Endothelial cell of umbilical vein (primary cell): ENCODE measurements around the gene STAB1. TPM values are rescaled to one million over a fixed set of nuclear protein-coding genes. Genes with fewer than 3 reads are reported as not detected.

Experiments used
- BruUV-seq: library from RNA; stranded (reverse); fragments of 400-500 nt; replicated peaks from 2 replicates; lab custom pipeline; 2021; lab: Mats Ljungman, UMichigan
- CTCF ChIA-PET: fragments of 300-600, 350-600 bp; sonication (Branson Sonifier 250); formaldehyde crosslinking; loops from one replicate; lab custom pipeline; 2021; ENCODE audit warnings: antibody characterized with exemption, inconsistent platforms; lab: Charles Lee
- POLR2A ChIA-PET: fragments of 300-600, 350-600 bp; sonication (Branson Sonifier 250); formaldehyde crosslinking; loops from one replicate; lab custom pipeline; 2021; ENCODE audit warnings: antibody characterized with exemption, inconsistent platforms; lab: Charles Lee
- DNase-seq: peaks from one replicate; pipeline ENCODE4 v3.0.0-alpha.2; 2011; ENCODE audit warnings: low read depth, low spot score
- FAIRE-seq: peaks from 2 replicates; lab custom pipeline; 2011; peaks lifted over from hg19 to GRCh38; lab: Jason Lieb, UNC
- H2AFZ ChIP-seq: 2 replicates; pipeline ENCODE4 v1.6.0; 2012; ENCODE audit warnings: low read depth, low read length, control low read depth, inconsistent platforms
- H3K27ac ChIP-seq: 2 replicates; pipeline ENCODE4 v1.5.1; 2011; ENCODE audit warnings: low read depth, mild to moderate bottlenecking, control low read depth, low read length, moderate library complexity; ENCODE audit not compliant: insufficient read depth
- H3K27me3 ChIP-seq, 2 experiments: 2 replicates each; pipeline versions ENCODE4 v1.6.0 to v1.6.1; 2011; ENCODE audit warnings: low read length in 2 of 2, mixed read lengths in 1 of 2; ENCODE audit not compliant: control insufficient read depth in 2 of 2, insufficient read depth in 2 of 2
- H3K36me3 ChIP-seq, 2 experiments: 2 replicates in 1 of 2; 3 replicates in 1 of 2; pipeline ENCODE4 v1.5.1; 2011; ENCODE audit warnings: low read length in 2 of 2, mild to moderate bottlenecking in 1 of 2, moderate library complexity in 1 of 2; ENCODE audit not compliant: control insufficient read depth in 2 of 2, insufficient read depth in 2 of 2; ENCODE audit errors: extremely low read depth in 1 of 2
- H3K4me1 ChIP-seq: 3 replicates; pipeline ENCODE4 v1.5.1; 2011; ENCODE audit warnings: mild to moderate bottlenecking, low read length; ENCODE audit not compliant: control insufficient read depth, insufficient read depth; ENCODE audit errors: extremely low read depth
- H3K4me2 ChIP-seq: 2 replicates; pipeline ENCODE4 v1.6.1; 2011; ENCODE audit warnings: low read length, control low read depth, mixed read lengths; ENCODE audit not compliant: insufficient read depth
- H3K4me3 ChIP-seq, 3 experiments: fragments of 200-600 bp in 1 of 3; sonication (generic), shearing (Covaris generic) in 1 of 3; replicated peaks in 1 of 3; 2 replicates each; pipeline ENCODE4 v1.5.1; 2011 to 2016; ENCODE audit warnings: control low read depth in 3 of 3, low read length in 3 of 3, mild to moderate bottlenecking in 2 of 3, inconsistent platforms in 1 of 3, low read depth in 1 of 3, moderate library complexity in 1 of 3; ENCODE audit not compliant: insufficient read depth in 1 of 3
- H3K79me2 ChIP-seq: 2 replicates; pipeline ENCODE4 v1.6.0; 2012; ENCODE audit warnings: low read length, inconsistent platforms; ENCODE audit not compliant: control insufficient read depth, insufficient read depth
- H3K9ac ChIP-seq: replicated peaks from 2 replicates; pipeline ENCODE3; 2011; ENCODE audit warnings: low read length, control low read depth; ENCODE audit not compliant: insufficient read depth; ENCODE audit errors: extremely low read depth
- H3K9me1 ChIP-seq: replicated peaks from 3 replicates; pipeline ENCODE4 v1.6.0; 2011; ENCODE audit warnings: mild to moderate bottlenecking, low read length; ENCODE audit not compliant: control insufficient read depth, insufficient read depth; ENCODE audit errors: extremely low read depth
- H3K9me3 ChIP-seq: replicated peaks from 2 replicates; pipeline ENCODE4 v1.5.1; 2012; ENCODE audit warnings: low read length, inconsistent platforms; ENCODE audit not compliant: control insufficient read depth, insufficient read depth
- H4K20me1 ChIP-seq: replicated peaks from 2 replicates; pipeline ENCODE3; 2011; ENCODE audit warnings: mild to moderate bottlenecking, low read length; ENCODE audit not compliant: control insufficient read depth, insufficient read depth; ENCODE audit errors: extremely low read depth
- EZH2 ChIP-seq: IDR thresholded peaks from 2 replicates; pipeline ENCODE4 v1.6.1; 2012; ENCODE audit warnings: borderline replicate concordance, low read depth, mild to moderate bottlenecking, moderate library complexity, low read length, inconsistent platforms; ENCODE audit not compliant: severe bottlenecking
- FOS ChIP-seq: IDR thresholded peaks from 2 replicates; pipeline ENCODE4 v1.6.1; 2011; ENCODE audit warnings: mild to moderate bottlenecking, low read length, moderate library complexity, borderline replicate concordance; ENCODE audit not compliant: insufficient read depth
- JUN ChIP-seq: IDR thresholded peaks from 2 replicates; pipeline ENCODE4 v1.6.1; 2011; ENCODE audit warnings: borderline replicate concordance, low read depth; ENCODE audit not compliant: insufficient read length, insufficient read depth
- POLR2A ChIP-seq: IDR thresholded peaks from 2 replicates; pipeline ENCODE4 v1.6.1; 2012; ENCODE audit warnings: low read depth, mild to moderate bottlenecking, control low read depth, low read length
- POLR2AphosphoS5 ChIP-seq: IDR thresholded peaks from 2 replicates; pipeline ENCODE4 v1.6.1; 2012; ENCODE audit warnings: low read depth, mild to moderate bottlenecking, control low read depth, low read length, moderate library complexity; ENCODE audit not compliant: insufficient read depth
- dilution Hi-C: fragments of 300-500 bp; cut with MboI; formaldehyde crosslinking; loops from one replicate; pipeline ENCODE4 v1.15.0; 2019; ENCODE audit warnings: low sequenced_read_pairs; ENCODE audit not compliant: extremely low pct_ligation_motif_present
- intact Hi-C: fragments of 100-400 bp; cut with micrococcal nuclease; formaldehyde crosslinking; loops from one replicate; pipeline ENCODE4 v1.10.0; 2022
- polyA plus RNA-seq, 4 experiments: library from polyadenylated mRNA; depleted of rRNA in 3 of 4; stranded (reverse) in 3 of 4; unstranded in 1 of 4; fragments of >200 nt; gene quantifications; 2 replicates each; pipeline versions ENCODE4 v1.2.1 to v1.2.3, GENCODE V29; 2011 to 2012; ENCODE audit warnings: missing spikeins in 1 of 4
- total RNA-seq: library from RNA; stranded (reverse); gene quantifications from 2 replicates; pipeline ENCODE4 v1.2.3, GENCODE V29; 2021
- TF ChIP-seq, protein P1 (sequence below), 2 donors: IDR thresholded peaks; 1 replicate in 1 of 2; 2 replicates in 1 of 2; pipeline ENCODE4 v1.5.1; 2011; ENCODE audit warnings: low read length in 2 of 2, mild to moderate bottlenecking in 2 of 2, moderate library complexity in 2 of 2, control low read depth in 1 of 2, inconsistent platforms in 1 of 2, low read depth in 1 of 2; ENCODE audit not compliant: insufficient read depth in 1 of 2; ENCODE audit errors: extremely low read depth in 1 of 2

STAB1 gene
- total and polyA plus RNA-seq, 2 donors (not counting 3 experiments of a cell fraction or from before 2014, with no cell fraction given): 369 TPM

GRCh38 chr3:52470920-52471319 is 24.2 kb upstream of the STAB1 start:
- no TSS peak for BruUV-seq
- Histone ChIP-seq H3K4me3 (no peak overlapping the region), H3K36me3 (peaks cover 17 to 34% of the 10 kb centered on the region in 2 experiments), H3K27me3 (no peaks in the 10 kb centered on the region), H4K20me1 (no peaks in the 10 kb centered on the region), H3K4me2 (no peak overlapping the region), H3K9me1 (no peaks in the 10 kb centered on the region), H2AFZ (no peak overlapping the region), H3K27ac (no peak overlapping the region), H3K9ac (no peak overlapping the region), H3K9me3 (no peaks in the 10 kb centered on the region), H3K79me2 (peaks cover 9% of the 10 kb centered on the region), H3K4me1 (no peaks in the 10 kb centered on the region)
- dilution Hi-C loops (no loop called here), intact Hi-C loops (loop anchor here (10.0 kb wide), 1 partner anchor 214 kb away; the partner anchor contains the start of genes GNL3 and PBRM1)
- FAIRE-seq (no peak), DNase-seq (no peak)
- no peak for TF ChIP-seq POLR2A
- TF ChIP-seq, protein P1, sequence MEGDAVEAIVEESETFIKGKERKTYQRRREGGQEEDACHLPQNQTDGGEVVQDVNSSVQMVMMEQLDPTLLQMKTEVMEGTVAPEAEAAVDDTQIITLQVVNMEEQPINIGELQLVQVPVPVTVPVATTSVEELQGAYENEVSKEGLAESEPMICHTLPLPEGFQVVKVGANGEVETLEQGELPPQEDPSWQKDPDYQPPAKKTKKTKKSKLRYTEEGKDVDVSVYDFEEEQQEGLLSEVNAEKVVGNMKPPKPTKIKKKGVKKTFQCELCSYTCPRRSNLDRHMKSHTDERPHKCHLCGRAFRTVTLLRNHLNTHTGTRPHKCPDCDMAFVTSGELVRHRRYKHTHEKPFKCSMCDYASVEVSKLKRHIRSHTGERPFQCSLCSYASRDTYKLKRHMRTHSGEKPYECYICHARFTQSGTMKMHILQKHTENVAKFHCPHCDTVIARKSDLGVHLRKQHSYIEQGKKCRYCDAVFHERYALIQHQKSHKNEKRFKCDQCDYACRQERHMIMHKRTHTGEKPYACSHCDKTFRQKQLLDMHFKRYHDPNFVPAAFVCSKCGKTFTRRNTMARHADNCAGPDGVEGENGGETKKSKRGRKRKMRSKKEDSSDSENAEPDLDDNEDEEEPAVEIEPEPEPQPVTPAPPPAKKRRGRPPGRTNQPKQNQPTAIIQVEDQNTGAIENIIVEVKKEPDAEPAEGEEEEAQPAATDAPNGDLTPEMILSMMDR (IDR thresholded peaks at IDR 0.05; ENCODE audit: extremely low read depth in 1 of 2, insufficient read depth in 1 of 2, low read depth in 1 of 2, low read length in 2 of 2): no peak
- no peak for TF ChIP-seq FOS
- TF ChIP-seq EZH2: no peak
- no peak for TF ChIP-seq POLR2AphosphoS5
- TF ChIP-seq JUN: no peak
- ChIA-PET CTCF (interaction anchor here (1.0 to 5.2 kb wide), 11 partner anchors 11 to 189 kb away, joined by 3 to 29 read pairs (median 6); partner anchors contain the start of genes STAB1 and UQCC5), POLR2A (no interaction called here)
